HL-60 (cell line): ENCODE measurements around the gene PTGES2.

Source experiments
- CTCF ChIP-seq: IDR thresholded peaks from one replicate; pipeline ENCODE4 v1.5.1; 2011; ENCODE audit warnings: low read length, control low read depth, inconsistent platforms; ENCODE audit not compliant: insufficient read depth
- POLR2AphosphoS5 ChIP-seq: IDR thresholded peaks from 2 replicates; pipeline ENCODE4 v1.6.1; 2012; ENCODE audit warnings: low read depth
- REST ChIP-seq: IDR thresholded peaks from 2 replicates; pipeline ENCODE4 v1.6.1; 2012; ENCODE audit warnings: low read depth; ENCODE audit not compliant: insufficient replicate concordance

DNA sequence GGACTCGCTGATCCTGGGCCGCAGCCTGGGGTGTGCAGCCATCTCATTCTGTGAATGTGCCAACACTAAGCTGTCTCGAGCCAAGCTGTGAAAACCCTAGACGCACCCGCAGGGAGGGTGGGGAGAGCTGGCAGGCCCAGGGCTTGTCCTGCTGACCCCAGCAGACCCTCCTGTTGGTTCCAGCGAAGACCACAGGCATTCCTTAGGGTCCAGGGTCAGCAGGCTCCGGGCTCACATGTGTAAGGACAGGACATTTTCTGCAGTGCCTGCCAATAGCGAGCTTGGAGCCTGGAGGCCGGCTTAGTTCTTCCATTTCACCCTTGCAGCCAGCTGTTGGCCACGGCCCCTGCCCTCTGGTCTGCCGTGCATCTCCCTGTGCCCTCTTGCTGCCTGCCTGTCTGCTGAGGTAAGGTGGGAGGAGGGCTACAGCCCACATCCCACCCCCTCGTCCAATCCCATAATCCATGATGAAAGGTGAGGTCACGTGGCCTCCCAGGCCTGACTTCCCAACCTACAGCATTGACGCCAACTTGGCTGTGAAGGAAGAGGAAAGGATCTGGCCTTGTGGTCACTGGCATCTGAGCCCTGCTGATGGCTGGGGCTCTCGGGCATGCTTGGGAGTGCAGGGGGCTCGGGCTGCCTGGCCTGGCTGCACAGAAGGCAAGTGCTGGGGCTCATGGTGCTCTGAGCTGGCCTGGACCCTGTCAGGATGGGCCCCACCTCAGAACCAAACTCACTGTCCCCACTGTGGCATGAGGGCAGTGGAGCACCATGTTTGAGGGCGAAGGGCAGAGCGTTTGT lies 19.9 kb downstream of the PTGES2 start:
- TF ChIP-seq CTCF (no peak), POLR2AphosphoS5 (no peak), REST (no peak)
